ENCODE results near the gene EIF4G3.
"Not testable (repeated sequence)": the region's sequence is repeated elsewhere in the genome, so short reads cannot be mapped to it uniquely, and the experiment has no call there.

EIF4G3 gene

DNA sequence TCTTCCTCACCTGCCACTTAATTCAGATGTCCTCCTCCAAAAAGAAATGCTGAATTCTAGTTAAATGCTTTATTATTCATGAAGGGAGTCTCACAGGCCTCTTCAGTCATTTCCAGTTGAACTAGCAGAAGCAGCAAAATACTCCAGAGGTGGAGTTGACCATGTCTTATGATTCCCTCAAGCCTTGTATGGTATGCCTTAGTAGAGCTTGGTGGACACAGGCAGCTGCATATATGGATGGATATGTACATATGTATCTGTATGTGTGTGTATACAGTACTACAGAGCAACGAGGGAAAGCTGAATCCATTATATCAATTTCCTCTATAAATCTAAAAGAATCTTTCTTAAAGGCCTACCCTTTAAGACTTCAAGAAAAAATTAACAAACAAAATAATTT, 306.0 kb downstream of the EIF4G3 start:
- DNase-seq (ENCODE audit: low read depth), result no peak

DNA sequence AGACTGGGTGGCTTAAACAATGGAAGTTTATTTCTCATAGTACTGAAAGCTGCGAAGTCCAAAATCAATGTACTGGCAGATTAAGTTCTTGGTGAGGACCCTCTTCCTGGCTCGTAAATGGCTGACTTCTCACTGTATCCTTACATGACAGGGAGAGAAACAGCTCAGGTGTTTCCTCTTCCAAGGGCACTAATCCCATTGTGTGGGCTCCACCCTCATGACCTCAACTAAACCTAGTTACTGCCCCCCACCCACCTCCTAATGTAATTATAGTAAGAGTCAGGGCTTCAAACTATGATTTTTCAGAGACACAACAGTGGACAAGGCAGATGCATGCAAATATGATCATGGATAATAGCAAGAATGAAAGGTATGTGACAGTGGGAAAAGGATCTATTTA, 308.4 kb downstream of the EIF4G3 start:
- DNase-seq (ENCODE audit: low read depth), result no peak

DNA sequence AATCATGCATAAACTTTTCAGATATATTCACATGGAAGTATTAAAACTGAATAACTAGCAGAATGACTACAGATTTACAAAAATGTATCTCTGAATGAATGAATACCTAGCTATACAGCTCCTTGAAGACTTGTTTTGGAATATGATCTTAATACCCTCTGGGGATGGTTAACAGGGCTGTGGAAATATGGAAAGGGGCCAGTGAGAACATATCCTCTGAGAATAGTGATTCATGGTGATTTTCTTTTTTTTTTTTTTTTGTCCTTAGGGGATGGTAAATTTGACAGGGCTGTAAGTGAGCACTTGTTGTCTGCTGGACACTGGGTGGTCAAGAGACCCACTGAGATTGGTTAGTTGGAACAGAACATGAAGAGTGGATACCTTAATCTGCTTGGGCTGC, 308.9 kb downstream of the EIF4G3 start:
- no peak for DNase-seq (ENCODE audit: low read depth)

DNA sequence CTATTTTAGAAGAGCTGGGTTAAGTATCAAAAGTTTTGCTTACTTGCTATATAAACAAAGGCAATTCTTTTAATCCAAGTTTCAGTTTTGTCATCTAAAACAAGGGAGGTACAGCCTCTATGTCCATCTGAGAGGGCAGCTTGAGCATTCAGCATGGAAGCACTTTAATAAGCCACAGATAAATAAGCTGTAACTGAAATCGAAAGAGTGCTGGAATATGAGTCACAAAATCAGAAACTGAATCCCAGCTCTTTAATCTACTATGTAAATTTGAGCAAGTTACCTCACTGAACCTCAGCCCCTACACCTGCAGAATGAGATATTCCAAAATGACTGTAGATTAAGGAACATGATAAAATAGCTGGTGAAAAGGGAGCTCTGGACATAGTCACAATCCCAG, 309.6 kb downstream of the EIF4G3 start:
- no peak for DNase-seq (ENCODE audit: low read depth)

DNA sequence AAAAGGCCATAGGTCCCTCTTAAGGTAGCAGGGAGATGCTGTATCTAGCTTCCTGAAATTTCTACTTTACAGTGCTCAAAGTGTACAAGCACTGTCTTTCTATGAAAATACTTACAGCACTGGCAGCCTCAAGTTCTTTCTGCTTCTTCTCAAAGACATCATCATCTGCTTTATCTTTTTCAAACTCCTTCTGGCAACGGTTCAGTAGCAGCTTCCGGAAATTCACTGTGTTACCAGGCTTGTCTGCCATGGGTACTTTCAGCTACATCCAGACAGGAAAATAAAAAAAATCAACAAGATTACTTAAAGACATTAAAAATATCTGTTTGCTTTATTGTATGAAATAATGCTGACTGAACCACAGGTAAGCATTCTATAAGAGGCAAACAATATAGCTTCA, 311.7 kb downstream of the EIF4G3 start:
- DNase-seq (ENCODE audit: low read depth), result no peak

DNA sequence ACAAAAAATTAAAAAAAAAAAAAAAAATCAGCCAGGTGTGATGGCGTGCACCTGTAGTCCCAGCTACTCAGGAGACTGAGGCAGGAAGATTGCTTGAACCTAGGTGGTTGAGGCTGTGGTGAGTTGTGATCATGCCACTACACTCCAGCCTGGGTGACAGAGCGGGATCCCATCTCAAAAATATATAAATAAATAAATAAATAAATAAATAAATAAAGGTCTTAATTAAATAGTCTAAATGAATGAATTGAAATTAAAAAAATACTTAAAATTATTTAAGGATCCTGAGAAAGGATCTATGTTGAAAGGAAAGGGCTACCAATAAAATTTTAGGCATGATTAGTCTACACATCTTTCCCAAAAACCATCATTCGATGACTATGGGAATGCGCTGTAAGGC, 322.2 kb downstream of the EIF4G3 start:
- DNase-seq (ENCODE audit: low read depth), result no peak

DNA sequence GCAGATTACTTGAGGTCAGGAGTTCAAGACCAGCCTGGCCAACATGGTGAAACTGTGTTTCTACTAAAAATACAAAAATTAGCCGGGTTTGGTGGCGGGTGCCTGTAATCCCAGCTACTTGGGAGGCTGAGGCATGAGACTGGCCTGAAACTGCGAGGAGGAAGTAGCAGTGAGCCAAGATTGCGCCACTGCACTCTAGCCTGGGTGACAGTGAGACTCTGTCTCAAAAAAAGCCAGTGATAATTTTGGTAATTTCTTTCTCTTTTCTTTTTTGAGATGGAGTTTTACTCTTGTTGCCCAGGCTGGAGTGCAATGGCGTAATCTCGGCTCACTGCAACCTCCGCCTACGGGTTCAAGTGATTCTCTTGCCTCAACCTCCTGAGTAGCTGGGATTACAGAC, 324.9 kb downstream of the EIF4G3 start:
- not testable (repeated sequence) for DNase-seq (ENCODE audit: low read depth)

GRCh38 chr1:20850021-20850420, 326.7 kb downstream of the EIF4G3 start:
- no peak for DNase-seq (ENCODE audit: low read depth)

- no peak for DNase-seq (ENCODE audit: low read depth)
These were observed 327.6 kb downstream of the EIF4G3 start for GRCh38 chr1:20849100-20849499.

GRCh38 chr1:20848162-20848561, 328.5 kb downstream of the EIF4G3 start:
- DNase-seq (ENCODE audit: low read depth), result peak; percentile 36

- peak; percentile 52 for DNase-seq (ENCODE audit: low read depth)
These were observed 329.1 kb downstream of the EIF4G3 start for GRCh38 chr1:20847611-20848080.

- no peak for DNase-seq (ENCODE audit: low read depth)
These were observed 330.0 kb downstream of the EIF4G3 start for GRCh38 chr1:20846461-20847374.

DNA sequence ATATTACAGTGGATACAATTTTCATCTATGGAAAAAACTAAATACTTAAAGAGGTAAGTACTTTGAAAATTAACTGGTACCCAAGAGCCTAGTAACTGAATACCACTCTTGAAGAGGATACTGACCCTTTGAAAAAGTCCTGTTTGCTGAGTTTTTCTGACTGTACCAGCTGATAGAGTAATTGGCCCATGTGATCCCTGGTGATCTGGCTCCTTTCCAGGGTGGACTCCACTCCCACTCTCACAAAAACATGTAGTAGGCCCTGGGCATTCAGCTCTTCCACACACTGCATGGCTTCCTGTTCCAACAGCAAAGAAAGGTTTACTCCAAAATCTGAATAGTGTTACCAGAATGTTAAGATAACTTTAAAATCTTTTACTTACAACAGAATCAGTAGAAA, 336.0 kb downstream of the EIF4G3 start:
- DNase-seq (ENCODE audit: low read depth), result no peak

- DNase-seq (ENCODE audit: low read depth), result no peak
These were observed 339.0 kb downstream of the EIF4G3 start for GRCh38 chr1:20837554-20838192.

- DNase-seq (ENCODE audit: low read depth), result no peak
These were observed 340.5 kb downstream of the EIF4G3 start for GRCh38 chr1:20836230-20836629.

DNA sequence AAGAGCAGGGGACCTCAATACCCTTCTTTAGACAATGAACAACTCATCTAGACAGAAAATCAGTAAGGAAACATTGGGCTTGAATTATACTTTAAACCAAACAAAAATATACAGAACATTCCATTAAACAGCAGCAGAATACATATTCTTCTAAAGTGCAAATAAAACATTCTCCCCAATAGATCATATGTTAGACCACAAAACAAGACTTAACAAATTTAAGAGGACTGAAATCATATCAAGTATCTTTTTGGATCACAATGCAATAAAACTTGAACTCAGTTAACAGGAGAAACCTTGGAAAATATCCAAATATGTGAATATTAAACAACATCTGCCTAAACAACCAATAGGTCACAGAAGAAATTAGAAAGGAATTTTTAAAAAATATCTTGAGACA, 341.9 kb downstream of the EIF4G3 start:
- no peak for DNase-seq (ENCODE audit: low read depth)

DNA sequence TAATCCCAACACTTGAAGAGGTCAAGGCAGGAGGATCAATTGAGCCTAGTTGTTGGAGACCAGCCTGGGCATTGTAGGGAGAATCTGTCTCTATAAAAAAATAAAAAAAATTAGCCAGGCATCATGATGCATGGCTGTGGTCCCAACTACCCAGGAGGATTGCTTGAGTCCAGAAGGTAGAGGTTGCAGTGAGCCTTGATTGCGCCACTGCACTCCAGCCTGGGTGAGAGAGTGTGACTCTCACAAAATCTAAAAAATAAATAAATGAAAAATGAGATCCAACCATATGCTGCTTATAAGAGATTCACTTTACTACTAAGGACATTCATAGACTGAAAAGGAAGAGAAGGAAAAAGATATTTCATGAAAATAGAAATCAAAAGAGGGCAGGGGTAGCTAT, 342.5 kb downstream of the EIF4G3 start:
- no peak for DNase-seq (ENCODE audit: low read depth)

GRCh38 chr1:20830378-20830777, 346.3 kb downstream of the EIF4G3 start:
- no peak for DNase-seq (ENCODE audit: low read depth)

DNA sequence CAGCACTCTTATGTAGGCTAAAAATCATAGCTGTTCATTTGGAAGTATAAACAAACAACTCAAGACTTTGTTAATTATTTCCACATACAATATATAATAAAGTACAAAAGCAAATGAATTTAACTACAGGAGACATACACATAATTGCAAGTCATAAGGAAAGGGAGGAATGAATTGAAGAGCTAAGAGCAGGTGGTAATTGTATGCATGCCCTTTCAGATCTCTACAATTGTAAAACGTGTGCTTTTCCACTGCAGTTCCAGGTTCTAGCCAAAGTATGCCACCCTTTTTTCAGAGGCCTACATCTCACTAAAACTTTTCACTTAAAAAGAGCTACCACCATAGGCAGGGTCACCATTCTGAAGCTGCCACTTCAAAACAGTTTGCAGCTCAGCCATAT, 346.8 kb downstream of the EIF4G3 start:
- no peak for DNase-seq (ENCODE audit: low read depth)

DNA sequence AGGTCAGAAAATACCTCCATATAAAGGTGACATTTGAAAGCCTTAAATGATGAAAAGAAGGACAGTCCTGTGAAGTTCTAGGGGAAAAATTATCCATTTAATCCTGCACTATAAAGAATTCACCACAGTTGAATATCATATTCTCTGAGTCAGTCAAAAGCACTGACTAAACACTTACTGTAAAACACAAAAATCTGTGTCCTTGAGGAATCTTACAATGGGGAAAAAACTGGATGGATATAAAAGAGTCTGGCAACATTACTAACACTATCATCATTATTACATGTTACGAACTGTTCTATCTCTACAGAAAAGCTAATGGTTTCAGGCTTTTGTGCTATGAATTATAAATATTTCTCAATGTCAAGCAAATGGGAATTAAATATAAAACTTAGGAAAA, 347.2 kb downstream of the EIF4G3 start:
- DNase-seq (ENCODE audit: low read depth), result no peak

DNA sequence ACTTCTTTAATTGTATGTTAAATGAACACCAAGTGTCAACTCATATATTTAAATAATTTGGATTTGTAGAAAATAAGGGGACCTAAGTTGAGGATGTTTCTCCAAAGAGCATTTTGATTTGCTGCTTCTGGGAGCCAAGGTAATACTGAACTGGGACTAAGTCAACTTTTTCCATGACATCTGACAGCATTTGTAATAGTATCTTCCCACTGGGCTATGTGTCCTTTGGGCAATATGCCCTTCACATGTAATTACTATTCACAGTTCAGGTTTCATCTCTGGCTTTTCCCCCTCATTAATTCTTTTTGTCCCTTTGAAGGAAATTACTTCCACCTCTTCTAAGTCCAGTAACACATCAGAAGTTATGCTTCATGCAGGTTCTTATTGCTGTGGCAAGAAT, 352.9 kb downstream of the EIF4G3 start:
- DNase-seq (ENCODE audit: low read depth), result no peak

DNA sequence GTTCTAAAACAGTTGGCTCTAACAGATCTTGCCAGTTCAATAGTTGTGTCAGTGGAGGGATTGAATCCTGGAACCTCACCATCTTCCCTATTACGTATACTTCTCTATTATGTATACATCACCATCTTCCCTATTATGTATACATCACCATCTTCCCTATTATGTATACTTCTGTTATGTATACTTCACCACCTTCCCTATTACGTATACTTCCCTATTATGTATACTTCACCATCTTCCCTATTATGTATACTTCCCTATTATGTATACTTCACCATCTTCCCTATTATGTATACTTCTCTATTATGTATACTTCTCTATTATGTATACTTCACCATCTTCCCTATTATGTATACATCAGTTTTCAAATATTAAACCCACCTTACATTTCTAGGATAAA, 355.2 kb downstream of the EIF4G3 start:
- no peak for DNase-seq (ENCODE audit: low read depth)

DNA sequence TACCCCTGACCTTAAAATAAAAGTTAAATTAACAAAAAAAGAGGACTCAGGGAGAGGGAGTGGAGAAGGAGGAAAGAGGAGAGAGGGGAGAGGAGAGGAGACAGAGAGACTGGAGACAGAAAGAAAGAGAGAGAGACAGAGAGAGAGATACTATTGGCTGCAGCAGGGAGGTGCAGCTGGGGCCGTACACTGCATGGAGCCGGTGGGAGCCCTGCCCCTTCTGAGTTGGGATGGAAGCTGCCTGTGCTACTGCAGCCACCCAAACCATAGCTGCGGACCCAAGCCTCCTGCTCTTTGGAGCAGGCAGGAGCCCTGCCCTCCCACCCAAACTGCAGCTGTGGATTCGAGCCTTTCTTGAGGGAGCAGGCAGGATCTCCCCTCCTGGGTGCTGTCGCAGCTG, 356.9 kb downstream of the EIF4G3 start:
- DNase-seq (ENCODE audit: low read depth), result no peak

GRCh38 chr1:20814534-20814871, 362.2 kb downstream of the EIF4G3 start:
- DNase-seq (ENCODE audit: low read depth), result no peak
